Nephron (organoid): ENCODE results near the gene ATP9B.
"Not testable (repeated sequence)": the region's sequence is repeated elsewhere in the genome, so short reads cannot be mapped to it uniquely, and the experiment has no call there.

Source experiments
- H3K27ac Mint-ChIP-seq, 3 experiments: 2 replicates each; pipeline ENCODE4 v1.8.0; 2020; ENCODE audit warnings: mixed read lengths in 3 of 3, mild to moderate bottlenecking in 2 of 3, moderate library complexity in 1 of 3
- H3K27me3 Mint-ChIP-seq: 2 replicates; pipeline ENCODE4 v1.8.0; 2021; ENCODE audit warnings: low read depth, mild to moderate bottlenecking, moderate library complexity, mixed read lengths
- H3K36me3 Mint-ChIP-seq: 2 replicates; pipeline ENCODE4 v1.8.0; 2020; ENCODE audit warnings: low read depth, mixed read lengths
- H3K4me1 Mint-ChIP-seq: 2 replicates; pipeline ENCODE4 v1.8.0; 2020; ENCODE audit warnings: mixed read lengths
- H3K4me3 Mint-ChIP-seq, 3 experiments: 2 replicates each; pipeline ENCODE4 v1.8.0; 2020; ENCODE audit warnings: mild to moderate bottlenecking in 3 of 3, mixed read lengths in 3 of 3, moderate library complexity in 2 of 3
- H3K9me3 Mint-ChIP-seq: 2 replicates; pipeline ENCODE4 v1.8.0; 2020; ENCODE audit warnings: mixed read lengths
- CTCF ChIP-seq, 3 experiments: fragments of 200-600 bp; sonication (generic); IDR thresholded peaks; one replicate each; pipeline ENCODE4 v1.5.0; 2021; ENCODE audit warnings: antibody characterized with exemption in 3 of 3; ENCODE audit not compliant: unreplicated experiment in 3 of 3

Gene ATP9B

GRCh38 chr18:79167526-79168190, 98.5 kb downstream of the ATP9B start:
- Mint-ChIP-seq H3K36me3 (peaks cover 48% of the 10 kb centered on the region), H3K27me3 (no peaks in the 10 kb centered on the region), H3K9me3 (no peaks in the 10 kb centered on the region), H3K27ac (no peak overlapping the region), H3K4me3 (no peak overlapping the region), H3K4me1 (no peaks in the 10 kb centered on the region)
- no peak for TF ChIP-seq CTCF (IDR thresholded peaks at IDR 0.05; ENCODE audit: unreplicated experiment in 3 of 3)

- no peak for TF ChIP-seq CTCF (IDR thresholded peaks at IDR 0.05; ENCODE audit: unreplicated experiment in 3 of 3)
- H3K4me3 Mint-ChIP-seq, result no peak overlapping the region
- H3K27me3 Mint-ChIP-seq, result no peaks in the 10 kb centered on the region
- H3K36me3 Mint-ChIP-seq, result peaks cover 63% of the 10 kb centered on the region
- no peaks in the 10 kb centered on the region for H3K4me1 Mint-ChIP-seq
- no peak overlapping the region for H3K27ac Mint-ChIP-seq
- no peaks in the 10 kb centered on the region for H3K9me3 Mint-ChIP-seq
These were observed 100.9 kb downstream of the ATP9B start for GRCh38 chr18:79169958-79170555.

- not testable (repeated sequence) for H3K4me1 Mint-ChIP-seq, H3K9me3 Mint-ChIP-seq, H3K27ac Mint-ChIP-seq, H3K4me3 Mint-ChIP-seq, H3K27me3 Mint-ChIP-seq
- H3K36me3 Mint-ChIP-seq, result peaks cover 52% of the 10 kb centered on the region
These were observed 103.1 kb downstream of the ATP9B start for GRCh38 chr18:79172331-79172730.

GRCh38 chr18:79173742-79174141, 104.5 kb downstream of the ATP9B start:
- peaks cover 47% of the 10 kb centered on the region for H3K36me3 Mint-ChIP-seq
- H3K27ac Mint-ChIP-seq, result no peak overlapping the region
- no peaks in the 10 kb centered on the region for H3K4me1 Mint-ChIP-seq
- H3K4me3 Mint-ChIP-seq, result no peak overlapping the region
- no peak for TF ChIP-seq CTCF (IDR thresholded peaks at IDR 0.05; ENCODE audit: unreplicated experiment in 3 of 3)
- H3K27me3 Mint-ChIP-seq, result no peaks in the 10 kb centered on the region
- H3K9me3 Mint-ChIP-seq, result no peaks in the 10 kb centered on the region

GRCh38 chr18:79178113-79178531, 108.9 kb downstream of the ATP9B start:
- no peaks in the 10 kb centered on the region for H3K9me3 Mint-ChIP-seq
- no peaks in the 10 kb centered on the region for H3K27me3 Mint-ChIP-seq
- TF ChIP-seq CTCF (IDR thresholded peaks at IDR 0.05; ENCODE audit: unreplicated experiment in 3 of 3), result no peak
- H3K4me3 Mint-ChIP-seq, result no peak overlapping the region
- peaks cover 56% of the 10 kb centered on the region for H3K36me3 Mint-ChIP-seq
- no peaks in the 10 kb centered on the region for H3K4me1 Mint-ChIP-seq
- H3K27ac Mint-ChIP-seq, result no peak overlapping the region

GRCh38 chr18:79182047-79182713, 113.0 kb downstream of the ATP9B start:
- Mint-ChIP-seq H3K27me3 (no peaks in the 10 kb centered on the region), H3K27ac (no peak overlapping the region), H3K4me3 (no peak overlapping the region), H3K4me1 (no peaks in the 10 kb centered on the region), H3K36me3 (peaks cover 33% of the 10 kb centered on the region), H3K9me3 (no peaks in the 10 kb centered on the region)
- TF ChIP-seq CTCF (IDR thresholded peaks at IDR 0.05; ENCODE audit: unreplicated experiment in 3 of 3), result no peak
